NCI-H345 (cell line): ENCODE measurements around the gene TELO2.
"Not testable (repeated sequence)": the region's sequence is repeated elsewhere in the genome, so short reads cannot be mapped to it uniquely, and the experiment has no call there.

ENCODE experiments used
- DNase-seq: peaks from one replicate; lab custom pipeline; 2025; lab: John Stamatoyannopoulos, UW

TELO2 gene

GRCh38 chr16:1475552-1476114 is 17.5 kb upstream of the TELO2 start:
- DNase-seq: no peak

- DNase-seq: no peak
Measured at GRCh38 chr16:1477033-1477432, 16.1 kb upstream of the TELO2 start.

- DNase-seq: not testable (repeated sequence)
Measured at GRCh38 chr16:1478937-1479336, 14.2 kb upstream of the TELO2 start.

- no peak for DNase-seq
Measured at GRCh38 chr16:1481906-1482835, 11.0 kb upstream of the TELO2 start.

GRCh38 chr16:1485847-1486496 is 7.2 kb upstream of the TELO2 start:
- DNase-seq: no peak

- no peak for DNase-seq
Measured at GRCh38 chr16:1486551-1487390, 6.4 kb upstream of the TELO2 start.

GRCh38 chr16:1487395-1488053 is 5.6 kb upstream of the TELO2 start:
- no peak for DNase-seq

- DNase-seq: no peak
Measured at GRCh38 chr16:1488054-1488601, 5.0 kb upstream of the TELO2 start.

- DNase-seq: no peak
Measured at GRCh38 chr16:1488619-1489018, 4.5 kb upstream of the TELO2 start, which contains the start of gene PTX4. Gene PTX4, minus strand, starts transcription at chr16:1488944. Its CDS starts 35 bp downstream, at chr16:1488909.

- DNase-seq: no peak
Measured at GRCh38 chr16:1489077-1489476, 4.1 kb upstream of the TELO2 start.

GRCh38 chr16:1491327-1491726 is 1.8 kb upstream of the TELO2 start:
- no peak for DNase-seq

GRCh38 chr16:1492082-1492922 is 858 bp upstream of the TELO2 start:
- no peak for DNase-seq

GRCh38 chr16:1493746-1494094 is 560 bp downstream of the TELO2 start:
- DNase-seq: no peak

- no peak for DNase-seq
Measured at GRCh38 chr16:1494129-1494640, 1.0 kb downstream of the TELO2 start.

GRCh38 chr16:1494711-1495110 is 1.6 kb downstream of the TELO2 start:
- no peak for DNase-seq

GRCh38 chr16:1495211-1495888 is 2.2 kb downstream of the TELO2 start:
- DNase-seq: no peak

- DNase-seq: no peak
Measured at GRCh38 chr16:1495889-1496262, 2.7 kb downstream of the TELO2 start.

- no peak for DNase-seq
Measured at GRCh38 chr16:1496464-1496863, 3.3 kb downstream of the TELO2 start.

GRCh38 chr16:1497014-1497598 is 3.9 kb downstream of the TELO2 start:
- no peak for DNase-seq
